Stimulated activated CD8-positive, alpha-beta memory T cell treated with anti-CD3 and anti-CD28 coated beads, Interleukin-4, amount 100 ng/mL, for 4 hours (primary cell): ENCODE results near the gene TTC9.

Experiments used
- DNase-seq, 2 donors: peaks; one replicate each; pipeline ENCODE4 v3.0.0-alpha.2; 2020; ENCODE audit warnings: low read depth in 2 of 2, low spot score in 1 of 2

Gene TTC9

GRCh38 chr14:70643967-70644366 lies 2.3 kb downstream of the TTC9 start:
- DNase-seq, result no peak

- no peak for DNase-seq
Measured at GRCh38 chr14:70645892-70646291, 4.2 kb downstream of the TTC9 start.

- DNase-seq, result no peak
Measured at GRCh38 chr14:70646705-70647104, 5.0 kb downstream of the TTC9 start.

GRCh38 chr14:70648346-70648745 lies 6.6 kb downstream of the TTC9 start:
- DNase-seq, result no peak

- DNase-seq, result no peak
Measured at GRCh38 chr14:70649803-70650202, 8.1 kb downstream of the TTC9 start.

- no peak for DNase-seq
Measured at GRCh38 chr14:70651522-70651921, 9.8 kb downstream of the TTC9 start.

GRCh38 chr14:70652871-70653270 lies 11.2 kb downstream of the TTC9 start:
- no peak for DNase-seq

- DNase-seq, result no peak
Measured at GRCh38 chr14:70653662-70654061, 11.9 kb downstream of the TTC9 start.

GRCh38 chr14:70654632-70655031 lies 12.9 kb downstream of the TTC9 start:
- DNase-seq, result no peak

- DNase-seq, result peak in 1 of 2 donors; percentile 35
Measured at GRCh38 chr14:70655110-70655826, 13.6 kb downstream of the TTC9 start.

- no peak for DNase-seq
Measured at GRCh38 chr14:70658899-70659298, 17.2 kb downstream of the TTC9 start.

GRCh38 chr14:70660967-70661893 lies 19.5 kb downstream of the TTC9 start:
- no peak for DNase-seq

- DNase-seq, result no peak
Measured at GRCh38 chr14:70662080-70662479, 20.4 kb downstream of the TTC9 start.

GRCh38 chr14:70662816-70663215 lies 21.1 kb downstream of the TTC9 start:
- no peak for DNase-seq

- DNase-seq, result no peak
Measured at GRCh38 chr14:70663707-70664179, 22.0 kb downstream of the TTC9 start.

- DNase-seq, result no peak
Measured at GRCh38 chr14:70664698-70665447, 23.2 kb downstream of the TTC9 start.

GRCh38 chr14:70665448-70666360 lies 24.0 kb downstream of the TTC9 start:
- no peak for DNase-seq

GRCh38 chr14:70666361-70666686 lies 24.6 kb downstream of the TTC9 start:
- no peak for DNase-seq

- DNase-seq, result no peak
Measured at GRCh38 chr14:70670992-70671651, 29.4 kb downstream of the TTC9 start.
